Mucosa of descending colon (tissue), 3 donors: ENCODE results near the gene MAEA. TPM values are rescaled to one million over a fixed set of nuclear protein-coding genes. Genes with fewer than 3 reads are reported as not detected.
A peak's percentile ranks its signal among the peaks of the same experiment; 100 is the strongest.

Experiments
- ATAC-seq: fragments of 200-7000 bp; cut with Tn5 transposase; one replicate; pipeline ENCODE4 v1.9.1; 2020; ENCODE audit warnings: mild to moderate bottlenecking, moderate library complexity
- DNase-seq, 3 donors: peaks; one replicate each; pipeline ENCODE4 v3.0.0-alpha.2; 2020
- H3K36me3 ChIP-seq: fragments of 200-600 bp; one replicate; pipeline ENCODE4 v1.8.0; 2021; ENCODE audit warnings: low read depth, mild to moderate bottlenecking
- H3K4me1 ChIP-seq: fragments of 200-600 bp; one replicate; pipeline ENCODE4 v1.8.0; 2021; ENCODE audit warnings: low read depth, mild to moderate bottlenecking
- H3K4me3 ChIP-seq: fragments of 200-600 bp; one replicate; pipeline ENCODE4 v1.8.0; 2021; ENCODE audit warnings: mild to moderate bottlenecking
- H3K9me3 ChIP-seq: fragments of 200-600 bp; one replicate; pipeline ENCODE4 v1.8.0; 2021; ENCODE audit warnings: mild to moderate bottlenecking
- CTCF ChIP-seq: fragments of 200-600 bp; IDR thresholded peaks from one replicate; pipeline ENCODE4 v1.8.0; 2022; ENCODE audit warnings: antibody characterized with exemption, mild to moderate bottlenecking
- intact Hi-C, 2 donors: fragments of 100-400 bp; cut with DNase I in 1 of 2; cut with micrococcal nuclease in 1 of 2; formaldehyde crosslinking; loops; one replicate each; pipeline versions ENCODE4 v1.11.0 to v1.11.1; 2022; cut with DNase I, micrococcal nuclease
- total RNA-seq, 3 donors: library from RNA; stranded (reverse); fragmentation: NEBNext Ultra II Directional in 2 of 3; extraction: Animal tissue kit (Norgen Biotek cat#: 25700) in 2 of 3; gene quantifications; one replicate each; pipeline versions ENCODE4 v1.2.1 to v1.2.4, GENCODE V29; 2021 to 2023
- donor health status: DM: no; HTN: no; CAD: no; lungs with moderate emphysema.
- donor health status: DM: no; HTN: no; CAD: no.
- donor health status: DM: no; HTN: yes; CAD: no.

The MAEA gene
- total RNA-seq, 3 donors from 2014 or later = 75.5 to 112 (median 98.4) TPM

GRCh38 chr4:1310796-1311631, 21.3 kb downstream of the MAEA start:
- TF ChIP-seq CTCF = no peak
- H3K4me1 ChIP-seq = peaks cover under 1% of the 10 kb centered on the region
- peaks cover 12% of the 10 kb centered on the region for H3K36me3 ChIP-seq
- no peak overlapping the region for H3K4me3 ChIP-seq
- DNase-seq (peak in 1 of 3 donors; percentile 32), ATAC-seq (no peak)
- intact Hi-C loops = no loop called here
- H3K9me3 ChIP-seq = no peaks in the 10 kb centered on the region

GRCh38 chr4:1312821-1313640, 23.3 kb downstream of the MAEA start:
- no peaks in the 10 kb centered on the region for H3K4me1 ChIP-seq
- TF ChIP-seq CTCF = no peak
- DNase-seq (peak in 2 of 3 donors; percentile 4 to 24), ATAC-seq (no peak)
- H3K4me3 ChIP-seq = no peak overlapping the region
- intact Hi-C loops = no loop called here
- peaks cover 12% of the 10 kb centered on the region for H3K36me3 ChIP-seq
- H3K9me3 ChIP-seq = no peaks in the 10 kb centered on the region

DNA sequence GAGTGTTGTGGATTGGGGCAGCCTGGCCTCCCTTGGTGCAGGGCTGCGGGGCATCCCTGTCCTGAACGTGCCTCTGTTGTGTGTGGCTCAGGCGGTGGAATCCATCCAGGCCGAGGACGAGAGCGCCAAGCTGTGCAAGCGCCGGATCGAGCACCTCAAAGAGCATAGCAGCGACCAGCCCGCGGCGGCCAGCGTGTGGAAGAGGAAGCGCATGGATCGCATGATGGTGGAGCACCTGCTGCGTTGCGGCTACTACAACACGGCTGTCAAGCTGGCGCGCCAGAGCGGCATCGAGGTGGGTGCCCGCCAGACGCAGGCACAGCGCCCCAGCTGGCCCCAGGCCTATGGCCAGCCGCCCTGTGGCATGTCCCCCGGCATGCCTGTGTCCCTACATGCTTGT, 25.6 kb downstream of the MAEA start:
- Histone ChIP-seq H3K4me1 (no peaks in the 10 kb centered on the region), H3K9me3 (no peaks in the 10 kb centered on the region), H3K36me3 (peaks cover 12% of the 10 kb centered on the region), H3K4me3 (no peak overlapping the region)
- DNase-seq (peak in 1 of 3 donors; percentile 42), ATAC-seq (no peak)
- no peak for TF ChIP-seq CTCF
- intact Hi-C loops = no loop called here

- intact Hi-C loops = no loop called here
- no peaks in the 10 kb centered on the region for H3K9me3 ChIP-seq
- H3K4me3 ChIP-seq = no peak overlapping the region
- ATAC-seq = no peak
- H3K36me3 ChIP-seq = peaks cover 12% of the 10 kb centered on the region
- no peak for TF ChIP-seq CTCF
- H3K4me1 ChIP-seq = no peaks in the 10 kb centered on the region
- DNase-seq = peak in 1 of 3 donors; percentile 15
These were observed 26.3 kb downstream of the MAEA start for GRCh38 chr4:1315836-1316536.

- intact Hi-C loops = no loop called here
These were observed 27.0 kb downstream of the MAEA start for GRCh38 chr4:1316537-1317168.

More at GRCh38 chr4:1316537-1317168, 27.0 kb downstream of the MAEA start:
- TF ChIP-seq CTCF = no peak
- no peak for ATAC-seq
- H3K9me3 ChIP-seq = no peaks in the 10 kb centered on the region
- no peaks in the 10 kb centered on the region for H3K4me1 ChIP-seq
- no peak overlapping the region for H3K4me3 ChIP-seq
- H3K36me3 ChIP-seq = peaks cover 12% of the 10 kb centered on the region
- DNase-seq = peak in 1 of 3 donors; percentile 41
